Activated naive CD8-positive, alpha-beta T cell treated with anti-CD3 and anti-CD28 coated beads for 36 hours (primary cell): ENCODE data around the gene SIX1. TPM values are rescaled to one million over a fixed set of nuclear protein-coding genes. Genes with fewer than 3 reads are reported as not detected.

Experiments
- DNase-seq: peaks from one replicate; pipeline ENCODE4 v3.0.0; 2021
- H3K27ac Mint-ChIP-seq: one replicate; pipeline ENCODE4 v1.8.0; 2022; ENCODE audit warnings: mild to moderate bottlenecking, moderate library complexity, mixed read lengths
- H3K27me3 Mint-ChIP-seq: one replicate; pipeline ENCODE4 v1.8.0; 2022; ENCODE audit warnings: mild to moderate bottlenecking, mixed read lengths
- H3K36me3 Mint-ChIP-seq: one replicate; pipeline ENCODE4 v1.8.0; 2021; ENCODE audit warnings: mild to moderate bottlenecking, mixed read lengths
- H3K4me1 Mint-ChIP-seq: one replicate; pipeline ENCODE4 v1.8.0; 2021; ENCODE audit warnings: mixed read lengths
- H3K4me3 Mint-ChIP-seq: one replicate; pipeline ENCODE4 v1.8.0; 2022; ENCODE audit warnings: mild to moderate bottlenecking, moderate library complexity, mixed read lengths
- H3K9me3 Mint-ChIP-seq: one replicate; pipeline ENCODE4 v1.8.0; 2022; ENCODE audit warnings: mixed read lengths
- total RNA-seq, 2 experiments: library from RNA; stranded (reverse); gene quantifications; one replicate each; pipeline ENCODE4 v1.2.3, GENCODE V29; 2021

The SIX1 gene
- total RNA-seq, 2 experiments from 2014 or later = not detected

GRCh38 chr14:60602291-60602690 lies 47.0 kb downstream of the SIX1 start:
- H3K4me3 Mint-ChIP-seq = no peak overlapping the region
- peaks cover 27% of the 10 kb centered on the region for H3K27me3 Mint-ChIP-seq
- no peaks in the 10 kb centered on the region for H3K36me3 Mint-ChIP-seq
- peaks cover 1% of the 10 kb centered on the region for H3K9me3 Mint-ChIP-seq
- no peak overlapping the region for H3K27ac Mint-ChIP-seq
- no peaks in the 10 kb centered on the region for H3K4me1 Mint-ChIP-seq
- no peak for DNase-seq

GRCh38 chr14:60599727-60600126 lies 49.5 kb downstream of the SIX1 start:
- Mint-ChIP-seq H3K9me3 (no peaks in the 10 kb centered on the region), H3K4me1 (no peaks in the 10 kb centered on the region), H3K27ac (no peak overlapping the region), H3K36me3 (no peaks in the 10 kb centered on the region), H3K27me3 (peaks cover 35% of the 10 kb centered on the region), H3K4me3 (no peak overlapping the region)
- DNase-seq = no peak

GRCh38 chr14:60596139-60596538 lies 53.1 kb downstream of the SIX1 start:
- DNase-seq = no peak
- Mint-ChIP-seq H3K36me3 (no peaks in the 10 kb centered on the region), H3K9me3 (no peaks in the 10 kb centered on the region), H3K4me3 (no peak overlapping the region), H3K27ac (no peak overlapping the region), H3K27me3 (peaks cover 29% of the 10 kb centered on the region), H3K4me1 (no peaks in the 10 kb centered on the region)

GRCh38 chr14:60594062-60594461 lies 55.2 kb downstream of the SIX1 start:
- Mint-ChIP-seq H3K27me3 (peaks cover 25% of the 10 kb centered on the region), H3K9me3 (no peaks in the 10 kb centered on the region), H3K4me1 (no peaks in the 10 kb centered on the region), H3K4me3 (no peak overlapping the region), H3K36me3 (no peaks in the 10 kb centered on the region), H3K27ac (no peak overlapping the region)
- no peak for DNase-seq

Other genes with a start within 250 kb of the SIX1 start
- not detected for gene C14orf39, start 163.4 kb downstream of the SIX1 start, total RNA-seq
- not detected for gene SIX6, start 140.3 kb downstream of the SIX1 start, total RNA-seq
- under 1 TPM in 1 of 2 experiments, not detected in 1; 0.04 TPM for gene SIX4, start 74.9 kb upstream of the SIX1 start, total RNA-seq
- 10 to 100 TPM; 39.7 to 42.7 TPM for gene MNAT1, start 85.3 kb upstream of the SIX1 start, total RNA-seq